ENCODE data around the gene OSBPL9.

The OSBPL9 gene

GRCh38 chr1:51594716-51595115 is 22.2 kb upstream of the OSBPL9 start:
- Histone ChIP-seq H3K4me3 (ENCODE audit: low read depth, low read length) (no peak overlapping the region), H3K9me3 (ENCODE audit: control insufficient read depth, insufficient read depth, low read depth, low read length) (no peaks in the 10 kb centered on the region), H3K4me1 (ENCODE audit: control insufficient read depth, insufficient read depth, low read length) (no peaks in the 10 kb centered on the region), H3K36me3 (ENCODE audit: control insufficient read depth in 2 of 2, insufficient read depth in 1 of 2, low read length in 2 of 2) (no peaks in the 10 kb centered on the region), H3K27ac (ENCODE audit: extremely low read depth, low read depth, low read length) (no peak overlapping the region)
- no peak for TF ChIP-seq ZFP3 (tag by site-specific recombination; IDR thresholded peaks at IDR 0.05; ENCODE audit: low read depth)
- no peak for TF ChIP-seq ZNF350 (tag by site-specific recombination; IDR thresholded peaks at IDR 0.05)
- TF ChIP-seq ZNF114 (tag by site-specific recombination; IDR thresholded peaks at IDR 0.05), result no peak
- no peak for TF ChIP-seq ZNF660 (tag by site-specific recombination; IDR thresholded peaks at IDR 0.05)
- no peak for TF ChIP-seq ZNF549 (tag by site-specific recombination; IDR thresholded peaks at IDR 0.05)
- no peak for TF ChIP-seq ZNF555 (tag by site-specific recombination; conservative IDR thresholded peaks at IDR 0.05)
- no peak for TF ChIP-seq ZNF658 (tag by site-specific recombination; IDR thresholded peaks at IDR 0.05)
- TF ChIP-seq AEBP2 (tag by site-specific recombination; IDR thresholded peaks at IDR 0.05; ENCODE audit: borderline replicate concordance), result no peak
- TF ChIP-seq ZNF560 (tag by site-specific recombination; IDR thresholded peaks at IDR 0.05; ENCODE audit: borderline replicate concordance), result no peak
- no peak for TF ChIP-seq ZNF433 (tag by site-specific recombination; IDR thresholded peaks at IDR 0.05; ENCODE audit: low read depth)
- no peak for TF ChIP-seq TSHZ1 (tag by site-specific recombination; IDR thresholded peaks at IDR 0.05; ENCODE audit: borderline replicate concordance)
- CTCF ChIA-PET, result no interaction called here
- POLR2A ChIA-PET, result no interaction called here

- POLR2A ChIA-PET, result no interaction called here
Observed at GRCh38 chr1:51600529-51600928, 16.4 kb upstream of the OSBPL9 start.

More at GRCh38 chr1:51600529-51600928, 16.4 kb upstream of the OSBPL9 start:
- no peaks in the 10 kb centered on the region for H3K36me3 ChIP-seq (ENCODE audit: control insufficient read depth in 2 of 2, insufficient read depth in 1 of 2, low read length in 2 of 2)
- H3K4me3 ChIP-seq (ENCODE audit: low read depth, low read length), result no peak overlapping the region
- TF ChIP-seq ZNF354C (tag by site-specific recombination; IDR thresholded peaks at IDR 0.05; ENCODE audit: borderline replicate concordance, low read depth) (no peak), ATF2 (tag by site-specific recombination; IDR thresholded peaks at IDR 0.05; ENCODE audit: low read depth) (no peak), PRDM6 (tag by site-specific recombination; IDR thresholded peaks at IDR 0.05) (0 out of 2 replicates have a peak, but pooled peaks have one; percentile 43), ZBTB17 (tag by site-specific recombination; IDR thresholded peaks at IDR 0.05) (peak; percentile 46; the same call in 1 of the 2 replicates), FEZF1 (tag by site-specific recombination; IDR thresholded peaks at IDR 0.05) (no peak), ZSCAN16 (tag by site-specific recombination; IDR thresholded peaks at IDR 0.05) (no peak), ELK4 (IDR thresholded peaks at IDR 0.05; ENCODE audit: borderline replicate concordance, low read depth, low read length) (no peak), ZNF830 (tag by site-specific recombination; IDR thresholded peaks at IDR 0.05; ENCODE audit: low read depth) (no peak), ZNF768 (tag by site-specific recombination; IDR thresholded peaks at IDR 0.05) (no peak), PBX3 (CRISPR knock-in tag; IDR thresholded peaks at IDR 0.05) (no peak)
- H3K9me3 ChIP-seq (ENCODE audit: control insufficient read depth, insufficient read depth, low read depth, low read length), result no peaks in the 10 kb centered on the region
- CTCF ChIA-PET, result interaction anchor here (0.6 to 1.0 kb wide), 2 partner anchors 10 to 492 kb away, joined by 3 to 4 read pairs; no protein-coding TSS in a partner anchor
- H3K4me1 ChIP-seq (ENCODE audit: control insufficient read depth, insufficient read depth, low read length), result no peaks in the 10 kb centered on the region; the same call in none of the 2 replicates
- H3K27ac ChIP-seq (ENCODE audit: extremely low read depth, low read depth, low read length), result no peak overlapping the region

Measured in HEK293 (cell line).